Thyroid gland (tissue), 4 donors: ENCODE results near the gene MRPL50. TPM values are rescaled to one million over a fixed set of nuclear protein-coding genes. Genes with fewer than 3 reads are reported as not detected.
A peak's percentile ranks its signal among the peaks of the same experiment; 100 is the strongest.

ENCODE experiments used
- DNase-seq, 2 donors: peaks; one replicate each; pipeline ENCODE4 v3.0.0-alpha.2; 2019
- H3K27ac ChIP-seq, 3 donors: fragments of 200-600 bp; sonication (generic); 1 replicate in 2 of 3; 2 replicates in 1 of 3; pipeline ENCODE4 v1.5.1; 2016 to 2019; ENCODE audit warnings: mild to moderate bottlenecking in 1 of 3, moderate library complexity in 1 of 3
- H3K27me3 ChIP-seq: fragments of 200-600 bp; sonication (generic); one replicate; pipeline ENCODE4 v1.5.1; 2019
- H3K36me3 ChIP-seq, 2 donors: fragments of 200-600 bp; sonication (generic); one replicate each; pipeline ENCODE4 v1.5.1; 2016 to 2019
- H3K4me1 ChIP-seq, 2 donors: fragments of 200-600 bp; sonication (generic); one replicate each; pipeline ENCODE4 v1.5.1; 2017 to 2019
- H3K4me3 ChIP-seq, 3 donors: fragments of 200-600 bp; sonication (generic); replicated peaks in 1 of 3; 1 replicate in 2 of 3; 2 replicates in 1 of 3; pipeline ENCODE4 v1.5.1; 2016; ENCODE audit warnings: mild to moderate bottlenecking in 1 of 3
- H3K9me3 ChIP-seq: fragments of 200-600 bp; sonication (generic); one replicate; pipeline ENCODE4 v1.5.1; 2017
- POLR2A ChIP-seq, 2 donors: fragments of 450-650 bp; IDR thresholded peaks; one replicate each; pipeline ENCODE4 v1.6.1; 2017; ENCODE audit warnings: antibody characterized with exemption in 2 of 2, mild to moderate bottlenecking in 2 of 2, moderate library complexity in 1 of 2
- WGBS, 2 donors: methylation state at CpG; one replicate each; pipeline ENCODE4 v1.1.5; 2017; 5-methylcytosine and 5-hydroxymethylcytosine counted together
- intact Hi-C: fragments of 100-400 bp; cut with DNase I; formaldehyde crosslinking; loops from one replicate; pipeline ENCODE4 v1.15.1; 2023
- total RNA-seq, 4 donors: library from RNA; depleted of rRNA; stranded (reverse); fragments of >200 nt; gene quantifications; one replicate each; pipeline ENCODE4 v1.2.3, GENCODE V29; 2016
- TF ChIP-seq, protein P1 (sequence below), 6 experiments: fragments of 200-600 bp in 3 of 6; fragments of 450-650 bp in 3 of 6; sonication (generic) in 3 of 6; IDR thresholded peaks; one replicate each; pipeline ENCODE4 v1.5.1; 2016 to 2019; ENCODE audit warnings: antibody characterized with exemption in 6 of 6, mild to moderate bottlenecking in 2 of 6, inconsistent platforms in 1 of 6, moderate library complexity in 1 of 6

Gene MRPL50
- total RNA-seq, 4 donors from 2014 or later, result 12.5 to 17.4 (median 13.7) TPM

- Histone ChIP-seq H3K9me3 (peaks cover 4% of the 10 kb centered on the region), H3K36me3 (peaks cover 45 to 48% of the 10 kb centered on the region in 2 donors), H3K27ac (no peak overlapping the region), H3K27me3 (no peaks in the 10 kb centered on the region), H3K4me3 (no peak overlapping the region), H3K4me1 (no peaks in the 10 kb centered on the region)
- 95 to 99% methylated on average over 4 of the region's 4 CpGs for WGBS, 2 donors
- TF ChIP-seq POLR2A (IDR thresholded peaks at IDR 0.05), result no peak
- TF ChIP-seq, protein P1, sequence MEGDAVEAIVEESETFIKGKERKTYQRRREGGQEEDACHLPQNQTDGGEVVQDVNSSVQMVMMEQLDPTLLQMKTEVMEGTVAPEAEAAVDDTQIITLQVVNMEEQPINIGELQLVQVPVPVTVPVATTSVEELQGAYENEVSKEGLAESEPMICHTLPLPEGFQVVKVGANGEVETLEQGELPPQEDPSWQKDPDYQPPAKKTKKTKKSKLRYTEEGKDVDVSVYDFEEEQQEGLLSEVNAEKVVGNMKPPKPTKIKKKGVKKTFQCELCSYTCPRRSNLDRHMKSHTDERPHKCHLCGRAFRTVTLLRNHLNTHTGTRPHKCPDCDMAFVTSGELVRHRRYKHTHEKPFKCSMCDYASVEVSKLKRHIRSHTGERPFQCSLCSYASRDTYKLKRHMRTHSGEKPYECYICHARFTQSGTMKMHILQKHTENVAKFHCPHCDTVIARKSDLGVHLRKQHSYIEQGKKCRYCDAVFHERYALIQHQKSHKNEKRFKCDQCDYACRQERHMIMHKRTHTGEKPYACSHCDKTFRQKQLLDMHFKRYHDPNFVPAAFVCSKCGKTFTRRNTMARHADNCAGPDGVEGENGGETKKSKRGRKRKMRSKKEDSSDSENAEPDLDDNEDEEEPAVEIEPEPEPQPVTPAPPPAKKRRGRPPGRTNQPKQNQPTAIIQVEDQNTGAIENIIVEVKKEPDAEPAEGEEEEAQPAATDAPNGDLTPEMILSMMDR (IDR thresholded peaks at IDR 0.05), result no peak
- intact Hi-C loops, result no loop called here
- no peak for DNase-seq
Observed at GRCh38 chr9:101409079-101409477, 10.7 kb upstream of the MRPL50 start.

- Histone ChIP-seq H3K9me3 (peaks cover 4% of the 10 kb centered on the region), H3K27me3 (no peaks in the 10 kb centered on the region), H3K4me3 (no peak overlapping the region), H3K27ac (no peak overlapping the region), H3K36me3 (peaks cover 50 to 54% of the 10 kb centered on the region in 2 donors), H3K4me1 (no peaks in the 10 kb centered on the region)
- DNase-seq, result no peak
- TF ChIP-seq, protein P1 (IDR thresholded peaks at IDR 0.05), result no peak
- WGBS, 2 donors, result 96 to 97% methylated on average over 5 of the region's 5 CpGs
- intact Hi-C loops, result no loop called here
Observed at GRCh38 chr9:101408374-101409078, 10.1 kb upstream of the MRPL50 start.

- 96% methylated on average over 9 of the region's 9 CpGs for WGBS, 2 donors
- intact Hi-C loops, result no loop called here
- TF ChIP-seq, protein P1 (IDR thresholded peaks at IDR 0.05), result no peak
- no peak for TF ChIP-seq POLR2A (IDR thresholded peaks at IDR 0.05)
- Histone ChIP-seq H3K4me1 (peaks cover 10 to 17% of the 10 kb centered on the region in 2 donors), H3K9me3 (no peaks in the 10 kb centered on the region), H3K27me3 (no peaks in the 10 kb centered on the region), H3K4me3 (no peak overlapping the region), H3K36me3 (peaks cover 71 to 82% of the 10 kb centered on the region in 2 donors), H3K27ac (no peak overlapping the region)
- no peak for DNase-seq
Observed at GRCh38 chr9:101403516-101404285, 5.3 kb upstream of the MRPL50 start.

- Histone ChIP-seq H3K27me3 (no peaks in the 10 kb centered on the region), H3K27ac (no peak overlapping the region), H3K9me3 (no peaks in the 10 kb centered on the region), H3K4me1 (peaks cover 14 to 22% of the 10 kb centered on the region in 2 donors), H3K36me3 (peaks cover 41 to 48% of the 10 kb centered on the region in 2 donors), H3K4me3 (no peak overlapping the region)
- TF ChIP-seq POLR2A (IDR thresholded peaks at IDR 0.05), result no peak
- TF ChIP-seq, protein P1 (IDR thresholded peaks at IDR 0.05), result no peak
- WGBS, 2 donors, result 49 to 53% methylated on average over 5 of the region's 5 CpGs
- DNase-seq, result no peak
- intact Hi-C loops, result loop anchor here (2.0 kb wide), 1 partner anchor 133 kb away; the partner anchor contains the start of gene RNF20
Observed at GRCh38 chr9:101400120-101400519, 1.7 kb upstream of the MRPL50 start.

- Histone ChIP-seq H3K9me3 (no peaks in the 10 kb centered on the region), H3K27me3 (no peaks in the 10 kb centered on the region), H3K36me3 (peaks cover 36 to 43% of the 10 kb centered on the region in 2 donors), H3K27ac (peak overlapping the region in 1 of 3 donors; percentile 86), H3K4me3 (peak overlapping the region; percentile 58 to 74 (median 59)), H3K4me1 (peaks cover 14 to 22% of the 10 kb centered on the region in 2 donors)
- TF ChIP-seq, protein P1 (IDR thresholded peaks at IDR 0.05), result no peak
- no peak for TF ChIP-seq POLR2A (IDR thresholded peaks at IDR 0.05)
- no peak for DNase-seq
- intact Hi-C loops, result no loop called here
- 37 to 56% methylated on average over 2 of the region's 2 CpGs for WGBS, 2 donors
Observed at GRCh38 chr9:101399643-101399970, 1.2 kb upstream of the MRPL50 start.
